ENCODE results near the gene OARD1.

- TF ChIP-seq CTCF (IDR thresholded peaks at IDR 0.05 in 4 of 5, conservative IDR thresholded peaks at IDR 0.05 in 1 of 5) (no peak), POLR2A (IDR thresholded peaks at IDR 0.05) (no peak)
These were observed 34.9 kb downstream of the OARD1 start for GRCh38 chr6:41037107-41037900.
